Kidney (tissue), 22 donors: Measurements from ENCODE around the gene CBR4. TPM values are rescaled to one million over a fixed set of nuclear protein-coding genes. Genes with fewer than 3 reads are reported as not detected.

Experiments
- DNase-seq, 5 donors: peaks; one replicate each; pipeline ENCODE4 v3.0.0-alpha.2; 2013 to 2020
- FAIRE-seq: peaks from 2 replicates; lab custom pipeline; 2012; peaks lifted over from hg19 to GRCh38; lab: Jason Lieb, UNC
- H3K27ac ChIP-seq, 2 donors: one replicate each; pipeline ENCODE4 v1.7.0; 2013; ENCODE audit warnings: low read depth in 2 of 2, low read length in 2 of 2, inconsistent platforms in 1 of 2
- H3K27me3 ChIP-seq: one replicate; pipeline ENCODE4 v1.7.1; 2013; ENCODE audit warnings: low read length, inconsistent platforms; ENCODE audit not compliant: control insufficient read depth, insufficient read depth
- H3K36me3 ChIP-seq, 3 donors: one replicate each; pipeline versions ENCODE4 v1.7.0 to v1.7.1; 2013; ENCODE audit warnings: low read length in 3 of 3, control low read depth in 1 of 3, inconsistent platforms in 1 of 3; ENCODE audit not compliant: insufficient read depth in 3 of 3, control insufficient read depth in 2 of 3
- H3K4me1 ChIP-seq, 3 donors: one replicate each; pipeline versions ENCODE4 v1.7.0 to v1.7.1; 2013; ENCODE audit warnings: low read length in 3 of 3, inconsistent platforms in 1 of 3, low read depth in 1 of 3; ENCODE audit not compliant: control insufficient read depth in 2 of 3, insufficient read depth in 2 of 3
- H3K4me3 ChIP-seq, 3 donors: one replicate each; pipeline versions ENCODE4 v1.7.0 to v1.8.1; 2013; ENCODE audit warnings: low read length in 3 of 3, control low read depth in 1 of 3, inconsistent platforms in 1 of 3
- H3K9ac ChIP-seq, 3 donors: one replicate each; pipeline versions ENCODE4 v1.7.0 to v1.7.1; 2013; ENCODE audit warnings: low read length in 3 of 3, control low read depth in 1 of 3, inconsistent platforms in 1 of 3
- H3K9me3 ChIP-seq, 3 donors: one replicate each; pipeline versions ENCODE4 v1.7.0 to v1.7.1; 2013; ENCODE audit warnings: low read length in 3 of 3, control low read depth in 1 of 3, inconsistent platforms in 1 of 3; ENCODE audit not compliant: control insufficient read depth in 2 of 3, insufficient read depth in 1 of 3
- CTCF ChIP-seq: IDR thresholded peaks from 3 replicates; pipeline ENCODE4 v1.5.1; 2012; ENCODE audit warnings: mild to moderate bottlenecking, moderate library complexity, borderline replicate concordance; ENCODE audit not compliant: insufficient read depth; ENCODE audit errors: extremely low read depth
- intact Hi-C: fragments of 100-400 bp; cut with DNase I; formaldehyde crosslinking; loops from one replicate; pipeline ENCODE4 v1.11.1; 2022
- long read RNA-seq, 10 donors: library from polyadenylated mRNA in 1 of 10; unstranded in 1 of 10; transcript quantifications; one replicate each; pipeline ENCODE4 v2.0.0 and lab custom pipeline, GENCODE V29; 2021 to 2026
- polyA plus RNA-seq: library from polyadenylated mRNA; stranded (reverse); fragments of 350-450 nt; fragmentation: Illumina TruSeq; extraction: RNeasy Lipid Tissue Mini Kit (QIAGEN cat#74804); gene quantifications from one replicate; pipeline ENCODE4 v1.2.3, GENCODE V29; 2014; ENCODE audit warnings: low read depth, low replicate concordance; ENCODE audit not compliant: insufficient read depth
- total RNA-seq: library from RNA; stranded (reverse); fragmentation: NEBNext Ultra II Directional; extraction: Animal tissue kit (Norgen Biotek cat#: 25700); gene quantifications from one replicate; pipeline ENCODE4 v1.2.1, GENCODE V29; 2021
- donor health status: control.
- donor health status: control.
- donor health status: control.
- donor health status: control.
- donor health status: control.
- donor health status: DM: yes; HTN: yes; CAD: no.
- donor health status: Normal renal cell carcinoma (clear cell type).

Gene CBR4
- total RNA-seq (28.6 TPM), polyA plus RNA-seq (24.1 TPM)
- long read RNA-seq, donor 1, transcript CBR4-201 (5 exons, 3,443 nt), result major isoform, 5 of 17 reads
- long read RNA-seq, donor 1, partial matches to known transcripts, result 12 of 17 reads
- long read RNA-seq, donor 1, other reads (novel, unspliced or antisense), result 0 of 17 reads
- long read RNA-seq, donor 2, transcript CBR4-201 (5 exons, 3,443 nt), result major isoform, 5 of 12 reads
- long read RNA-seq, donor 2, partial matches to known transcripts, result 0 of 12 reads
- long read RNA-seq, donor 2, other reads (novel, unspliced or antisense), result 5 of 12 reads
- long read RNA-seq, donor 3, transcript CBR4-201 (5 exons, 3,443 nt), result major isoform, 7 of 7 reads
- long read RNA-seq, donor 3, partial matches to known transcripts, result 0 of 7 reads
- long read RNA-seq, donor 3, other reads (novel, unspliced or antisense), result 0 of 7 reads
- long read RNA-seq, donor 4, transcript CBR4-201 (5 exons, 3,443 nt), result major isoform, 9 of 19 reads
- long read RNA-seq, donor 4, partial matches to known transcripts, result 0 of 19 reads
- long read RNA-seq, donor 4, other reads (novel, unspliced or antisense), result 7 of 19 reads
- long read RNA-seq, donor 5, partial matches to known transcripts, result 0 of 1 reads
- long read RNA-seq, donor 5, other reads (novel, unspliced or antisense), result 0 of 1 reads
- long read RNA-seq, donor 6, transcript CBR4-201 (5 exons, 3,443 nt), result major isoform, 7 of 33 reads
- long read RNA-seq, donor 6, partial matches to known transcripts, result 12 of 33 reads
- long read RNA-seq, donor 6, other reads (novel, unspliced or antisense), result 11 of 33 reads
- long read RNA-seq, donor 7, transcript CBR4-201 (5 exons, 3,443 nt), result major isoform, 7 of 19 reads
- long read RNA-seq, donor 7, partial matches to known transcripts, result 0 of 19 reads
- long read RNA-seq, donor 7, other reads (novel, unspliced or antisense), result 11 of 19 reads
- long read RNA-seq, donor 8, transcript CBR4-201 (5 exons, 3,443 nt), result major isoform, 5 of 6 reads
- long read RNA-seq, donor 8, partial matches to known transcripts, result 0 of 6 reads
- long read RNA-seq, donor 8, other reads (novel, unspliced or antisense), result 0 of 6 reads
- long read RNA-seq, donor 9, partial matches to known transcripts, result 0 of 3 reads
- long read RNA-seq, donor 9, other reads (novel, unspliced or antisense), result 0 of 3 reads
- long read RNA-seq, donor 10, transcript CBR4-201 (5 exons, 3,443 nt), result major isoform, 5 of 9 reads
- long read RNA-seq, donor 10, partial matches to known transcripts, result 0 of 9 reads
- long read RNA-seq, donor 10, other reads (novel, unspliced or antisense), result 0 of 9 reads

GRCh38 chr4:169010125-169011023 is at the start of gene CBR4:
Gene CBR4, minus strand, starts transcription at chr4:169010255. Its CDS starts 166 bp downstream, at chr4:169010089.
- Histone ChIP-seq H3K27me3 (no peaks in the 10 kb centered on the region), H3K9me3 (no peaks in the 10 kb centered on the region), H3K27ac (peak within 1 kb of the TSS; percentile 93 to 95), H3K9ac (peak within 1 kb of the TSS; percentile 93 to 98 (median 94)), H3K4me1 (peaks cover 4 to 5% (median 5%) of the 10 kb centered on the region in 3 donors), H3K36me3 (no peaks in the 10 kb centered on the region), H3K4me3 (peak within 1 kb of the TSS; percentile 78 to 95 (median 94))
- FAIRE-seq (peak; percentile 98), DNase-seq (peak; percentile 98 to 100 (median 99))
- TF ChIP-seq CTCF, result peak; percentile 13
- intact Hi-C loops, result no loop called here

- H3K27me3 ChIP-seq, result no peaks in the 10 kb centered on the region
- no peak for TF ChIP-seq CTCF
- H3K4me1 ChIP-seq, result peaks cover 0 to 2% (median 0%) of the 10 kb centered on the region in 3 donors
- no peaks in the 10 kb centered on the region for H3K36me3 ChIP-seq
- no peak overlapping the region for H3K4me3 ChIP-seq
- no peaks in the 10 kb centered on the region for H3K9me3 ChIP-seq
- peak overlapping the region; percentile 29 to 50 for H3K27ac ChIP-seq
- H3K9ac ChIP-seq, result no peak overlapping the region
- intact Hi-C loops, result no loop called here
- no peak for DNase-seq
- FAIRE-seq, result no peak
Measured at GRCh38 chr4:169059306-169060211, 49.5 kb upstream of the CBR4 start.
